Activated T-cell treated with anti-CD3 and anti-CD28 coated beads, Interleukin-2, amount 50 U/mL, for 4 hours (primary cell): ENCODE data around the gene FAM3C. TPM values are rescaled to one million over a fixed set of nuclear protein-coding genes. Genes with fewer than 3 reads are reported as not detected.
A peak's percentile ranks its signal among the peaks of the same experiment; 100 is the strongest.
"Not testable (repeated sequence)": the region's sequence is repeated elsewhere in the genome, so short reads cannot be mapped to it uniquely, and the experiment has no call there.

Experiments used
- ATAC-seq, 2 donors: fragments of 200-7000 bp; cut with Tn5 transposase; one replicate each; pipeline ENCODE4 v1.10.0; 2021
- DNase-seq: peaks from one replicate; pipeline ENCODE4 v3.0.0-alpha.2; 2020
- H3K27me3 Mint-ChIP-seq: one replicate; pipeline ENCODE4 v1.8.0; 2021; ENCODE audit warnings: low read depth, mixed read lengths
- H3K36me3 Mint-ChIP-seq: one replicate; pipeline ENCODE4 v1.8.0; 2022; ENCODE audit warnings: mixed read lengths; ENCODE audit not compliant: insufficient read depth
- H3K4me1 Mint-ChIP-seq: one replicate; pipeline ENCODE4 v1.8.0; 2021; ENCODE audit warnings: low read depth, mixed read lengths
- H3K4me3 Mint-ChIP-seq: one replicate; pipeline ENCODE4 v1.8.0; 2021; ENCODE audit warnings: mild to moderate bottlenecking, moderate library complexity, mixed read lengths
- H3K9me3 Mint-ChIP-seq: one replicate; pipeline ENCODE4 v1.8.0; 2021; ENCODE audit warnings: mixed read lengths
- total RNA-seq, 3 donors: library from RNA; stranded (reverse); gene quantifications; one replicate each; pipeline ENCODE4 v1.2.1, GENCODE V29; 2021

FAM3C gene, protein sequence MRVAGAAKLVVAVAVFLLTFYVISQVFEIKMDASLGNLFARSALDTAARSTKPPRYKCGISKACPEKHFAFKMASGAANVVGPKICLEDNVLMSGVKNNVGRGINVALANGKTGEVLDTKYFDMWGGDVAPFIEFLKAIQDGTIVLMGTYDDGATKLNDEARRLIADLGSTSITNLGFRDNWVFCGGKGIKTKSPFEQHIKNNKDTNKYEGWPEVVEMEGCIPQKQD
- 10 to 100 TPM; 32.9 to 33.5 (median 33.1) TPM for total RNA-seq

DNA sequence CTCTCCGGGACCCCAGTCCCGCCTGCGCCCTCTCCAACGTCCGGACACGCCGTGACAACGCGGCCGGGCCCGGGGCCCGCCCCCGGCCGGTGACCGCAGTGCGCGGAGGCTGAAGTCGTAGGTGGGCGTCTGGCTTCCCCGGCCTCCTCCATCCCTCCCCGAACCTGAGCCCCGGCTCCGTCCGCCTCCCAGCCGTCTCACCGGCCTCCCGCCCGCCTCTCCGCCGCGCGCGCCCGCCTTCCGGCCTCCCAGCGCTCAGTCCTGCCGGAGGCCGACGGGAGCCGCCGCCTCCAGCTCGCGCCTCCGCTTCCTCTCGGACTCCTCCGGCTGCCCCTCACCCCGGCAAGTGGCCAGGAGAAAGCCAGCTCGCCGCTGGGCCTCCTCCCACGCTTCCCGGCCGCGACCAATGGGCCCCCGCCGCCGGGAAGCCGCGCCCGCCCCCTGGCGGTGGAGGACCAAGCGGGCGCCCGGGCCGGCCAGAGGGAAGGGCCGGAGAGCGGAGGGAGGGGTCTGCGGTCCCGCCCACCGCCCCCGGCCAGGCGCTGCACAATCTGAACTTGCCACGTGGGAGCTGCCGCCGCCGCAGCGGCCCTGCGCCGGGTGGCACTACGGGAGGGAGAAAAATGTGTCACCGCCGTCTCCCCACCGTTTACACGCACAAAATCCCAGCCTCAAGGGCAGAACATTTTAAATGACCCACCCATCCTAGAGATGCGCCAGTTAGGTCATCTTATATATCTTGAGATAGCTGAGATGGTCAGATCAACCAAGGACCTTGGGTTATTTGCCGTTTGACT is at the start of gene FAM3C:
Gene FAM3C, minus strand, starts transcription at position 348 of the 797 bp plus-strand sequence. CDS start 13,339 bp downstream, outside the sequence.
- peaks cover 10% of the 10 kb centered on the region for H3K36me3 Mint-ChIP-seq
- peaks cover 4% of the 10 kb centered on the region for H3K9me3 Mint-ChIP-seq
- DNase-seq (peak; percentile 79), ATAC-seq (peak; percentile 89 to 91)
- H3K27me3 Mint-ChIP-seq = no peaks in the 10 kb centered on the region
- H3K4me3 Mint-ChIP-seq = peak within 1 kb of the TSS; percentile 90
- peaks cover 30% of the 10 kb centered on the region for H3K4me1 Mint-ChIP-seq

DNA sequence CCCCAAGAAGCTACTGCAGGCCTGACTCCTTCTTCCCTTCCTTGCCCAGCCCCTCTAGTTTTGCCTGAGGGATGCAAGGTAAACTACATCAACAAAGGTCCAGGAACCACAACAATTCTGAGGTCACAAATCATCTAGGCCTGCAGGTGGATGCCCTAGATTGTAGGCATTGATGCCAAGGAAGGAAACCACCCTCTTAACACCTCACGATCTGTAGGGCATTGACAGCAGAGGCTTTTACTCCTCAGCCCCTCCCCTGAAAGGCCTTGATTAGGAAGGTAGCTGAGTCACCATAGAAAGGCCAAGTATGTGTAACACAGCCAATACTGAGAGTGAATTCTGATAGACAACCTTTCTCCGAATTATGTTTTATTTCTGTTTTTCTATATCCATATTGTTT is 46.7 kb upstream of the FAM3C start:
- peaks cover 4% of the 10 kb centered on the region for H3K36me3 Mint-ChIP-seq

DNA sequence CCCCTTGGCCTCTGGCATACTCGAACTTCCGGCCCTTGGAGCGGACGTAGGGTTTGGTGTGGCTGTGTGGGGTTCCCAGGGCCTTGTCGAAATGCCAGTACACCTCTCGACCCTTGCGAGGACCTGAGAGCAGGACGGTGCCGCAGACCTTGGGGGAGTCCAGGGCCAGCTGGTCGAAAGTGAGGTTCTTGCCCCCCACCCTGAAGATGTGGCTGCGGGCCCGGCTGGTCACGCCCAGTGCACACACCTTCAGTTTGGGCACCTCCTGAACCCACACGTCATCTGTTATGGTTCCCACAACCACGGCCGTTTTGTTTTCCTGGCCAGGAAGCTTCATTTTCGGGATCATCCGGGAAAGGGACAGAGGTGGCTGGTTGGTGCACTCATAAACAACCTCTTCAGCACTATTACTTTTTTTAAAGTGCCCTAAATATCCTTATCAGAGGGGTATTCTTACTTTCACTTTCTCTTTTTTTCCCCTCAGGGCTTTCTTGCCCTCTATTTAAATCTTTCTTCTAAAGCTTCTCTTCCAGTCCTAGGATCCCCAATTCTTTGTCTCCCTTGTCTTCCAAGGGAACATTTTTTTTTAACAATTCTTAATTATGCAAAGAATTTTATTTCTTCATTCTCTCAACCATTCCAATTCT is 44.9 kb upstream of the FAM3C start:
- peaks cover 45% of the 10 kb centered on the region for H3K4me1 Mint-ChIP-seq
- peaks cover 4% of the 10 kb centered on the region for H3K9me3 Mint-ChIP-seq
- H3K4me3 Mint-ChIP-seq = peak overlapping the region; percentile 2
- DNase-seq = no peak
- no peaks in the 10 kb centered on the region for H3K27me3 Mint-ChIP-seq
- ATAC-seq = no peak
- H3K36me3 Mint-ChIP-seq = peaks cover 4% of the 10 kb centered on the region

More for the DNA sequence above, 46.7 kb upstream of the FAM3C start:
- no peak for DNase-seq
- ATAC-seq = peak; percentile 56 to 68
- H3K9me3 Mint-ChIP-seq = peaks cover 4% of the 10 kb centered on the region
- H3K4me1 Mint-ChIP-seq = peaks cover 40% of the 10 kb centered on the region
- no peaks in the 10 kb centered on the region for H3K27me3 Mint-ChIP-seq
- H3K4me3 Mint-ChIP-seq = no peak overlapping the region

DNA sequence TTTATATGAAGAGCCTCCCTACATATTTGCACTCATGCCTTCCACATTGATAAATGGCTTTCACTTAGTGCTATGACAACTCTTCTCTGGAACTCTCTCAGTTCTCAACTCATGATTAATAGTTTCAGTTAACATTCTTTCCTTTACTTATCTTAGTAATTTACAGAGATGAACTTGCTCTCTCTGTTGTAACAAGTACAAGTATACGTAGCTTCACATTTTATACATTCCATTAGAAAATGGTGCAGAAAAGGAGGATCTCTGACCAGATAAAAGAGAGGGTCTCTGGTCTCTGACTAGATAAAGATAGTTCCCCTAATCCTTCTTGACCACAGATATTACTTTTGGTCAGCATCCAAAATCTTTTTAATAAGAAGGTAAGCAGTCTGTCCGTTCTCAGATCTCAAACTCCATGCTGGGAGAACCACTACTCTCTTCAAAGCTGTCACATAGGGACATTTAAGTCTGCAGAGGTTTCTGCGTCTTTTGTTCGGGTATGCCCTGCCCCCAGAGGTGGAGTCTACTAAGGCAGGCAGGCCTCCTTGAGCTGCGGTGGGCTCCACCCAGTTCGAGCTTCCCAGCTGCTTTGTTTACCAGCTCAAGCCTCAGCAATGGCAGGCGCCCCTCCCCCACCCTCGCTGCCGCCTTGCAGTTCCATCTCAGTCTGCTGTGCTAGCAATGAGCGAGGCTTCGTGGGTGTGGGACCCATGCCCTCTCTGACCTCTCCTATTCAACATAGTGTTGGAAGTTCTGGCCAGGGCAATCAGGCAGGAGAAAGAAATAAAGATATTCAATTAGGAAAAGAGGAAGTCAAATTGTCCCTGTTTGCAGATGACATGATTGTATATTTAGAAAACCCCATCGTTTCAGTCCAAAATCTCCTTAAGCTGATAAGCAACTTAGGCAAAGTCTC is 42.2 kb upstream of the FAM3C start:
- not testable (repeated sequence) for H3K27me3 Mint-ChIP-seq, H3K9me3 Mint-ChIP-seq, H3K36me3 Mint-ChIP-seq
- Mint-ChIP-seq H3K4me3 (peak overlapping the region; percentile 69), H3K4me1 (peaks cover 45% of the 10 kb centered on the region)
- DNase-seq = peak; percentile 53
- peak; percentile 85 to 90 for ATAC-seq

DNA sequence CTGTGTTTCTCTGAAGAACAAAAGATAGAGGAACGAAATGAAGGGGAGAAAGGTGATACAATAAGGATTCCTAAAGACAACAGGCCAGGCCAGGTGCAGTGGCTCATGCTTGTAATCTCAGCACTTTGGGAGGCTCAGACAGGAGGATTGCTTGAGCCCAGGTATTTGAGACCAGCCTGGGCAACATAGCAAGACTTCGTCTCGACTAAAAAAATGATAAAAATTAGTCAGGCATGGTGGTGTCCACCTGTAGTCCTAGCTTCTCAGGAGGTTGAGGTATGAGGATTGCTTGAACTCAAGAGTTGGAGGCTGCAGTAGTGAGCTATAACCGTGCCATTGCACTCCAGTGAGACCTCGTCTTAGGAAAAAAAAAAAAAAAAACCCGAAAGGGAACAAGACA is 41.4 kb upstream of the FAM3C start:
- no peak overlapping the region for H3K4me3 Mint-ChIP-seq
- peaks cover 4% of the 10 kb centered on the region for H3K36me3 Mint-ChIP-seq
- peaks cover 41% of the 10 kb centered on the region for H3K4me1 Mint-ChIP-seq
- DNase-seq (no peak), ATAC-seq (no peak)
- no peaks in the 10 kb centered on the region for H3K27me3 Mint-ChIP-seq
- H3K9me3 Mint-ChIP-seq = peaks cover 4% of the 10 kb centered on the region

DNA sequence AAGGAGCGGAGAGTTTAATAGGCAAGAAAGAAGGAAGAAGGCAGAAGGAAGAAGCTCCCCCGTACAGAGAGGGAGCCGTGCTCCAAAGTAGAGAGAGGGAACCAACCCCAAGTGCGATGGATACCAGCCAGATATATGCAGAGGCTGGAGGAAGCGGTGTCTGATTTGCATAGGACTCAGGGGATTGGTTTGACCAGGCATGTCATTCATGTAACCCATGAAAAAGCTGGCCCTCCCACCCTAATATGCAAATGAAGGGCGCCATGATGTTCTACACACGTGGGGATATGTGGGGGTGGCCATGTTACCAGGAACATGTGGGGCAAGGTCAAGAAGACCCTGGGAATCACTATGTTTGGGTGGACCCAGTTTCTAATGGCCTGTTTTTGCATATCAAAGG is 40.6 kb upstream of the FAM3C start:
- peaks cover 4% of the 10 kb centered on the region for H3K9me3 Mint-ChIP-seq
- ATAC-seq (no peak), DNase-seq (no peak)
- no peak overlapping the region for H3K4me3 Mint-ChIP-seq
- peaks cover 35% of the 10 kb centered on the region for H3K4me1 Mint-ChIP-seq
- peaks cover 4% of the 10 kb centered on the region for H3K36me3 Mint-ChIP-seq
- no peaks in the 10 kb centered on the region for H3K27me3 Mint-ChIP-seq

DNA sequence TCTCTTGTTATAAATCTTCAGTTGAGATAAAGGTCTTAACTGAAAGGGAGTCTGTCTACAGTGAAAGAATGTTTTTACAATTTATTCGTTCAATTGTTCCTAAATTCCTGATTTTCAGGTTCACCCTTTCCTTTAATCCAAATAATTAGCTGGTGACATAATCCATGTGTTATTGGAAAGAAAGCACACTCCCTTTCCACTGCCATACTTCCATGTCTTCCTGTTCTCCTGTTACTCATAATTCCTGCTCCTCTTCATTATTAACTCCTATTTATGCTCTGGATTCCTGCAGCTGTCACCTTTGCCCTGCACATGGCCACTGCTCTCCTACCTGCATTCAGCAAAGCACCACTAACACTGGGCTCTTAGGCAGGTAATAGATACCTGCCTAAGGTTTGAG is 40.0 kb upstream of the FAM3C start:
- DNase-seq (no peak), ATAC-seq (no peak)
- no peaks in the 10 kb centered on the region for H3K27me3 Mint-ChIP-seq
- H3K4me1 Mint-ChIP-seq = peaks cover 30% of the 10 kb centered on the region
- no peak overlapping the region for H3K4me3 Mint-ChIP-seq
- peaks cover 4% of the 10 kb centered on the region for H3K9me3 Mint-ChIP-seq
- peaks cover 4% of the 10 kb centered on the region for H3K36me3 Mint-ChIP-seq

DNA sequence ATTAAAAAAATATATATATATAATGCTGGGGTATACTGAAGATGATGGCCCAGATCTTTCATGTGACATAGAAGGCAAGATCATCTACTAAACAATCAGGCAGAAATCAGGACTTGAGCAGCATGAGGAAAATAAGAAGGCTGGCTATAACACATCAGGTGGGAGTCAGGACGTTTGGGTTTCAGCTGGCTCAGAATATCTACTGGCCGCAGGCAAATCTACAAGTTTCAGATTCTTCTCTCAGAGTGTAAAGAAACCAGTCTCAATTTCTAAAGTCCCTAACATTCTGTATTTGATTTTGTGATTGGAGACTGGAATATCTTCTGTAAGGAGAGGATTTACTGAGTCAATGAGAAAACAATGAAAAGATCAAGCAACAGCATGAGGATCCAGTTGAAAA is 37.7 kb upstream of the FAM3C start:
- no peaks in the 10 kb centered on the region for H3K36me3 Mint-ChIP-seq
- peaks cover 15% of the 10 kb centered on the region for H3K4me1 Mint-ChIP-seq
- no peaks in the 10 kb centered on the region for H3K27me3 Mint-ChIP-seq
- no peak overlapping the region for H3K4me3 Mint-ChIP-seq
- DNase-seq (no peak), ATAC-seq (no peak)
- no peaks in the 10 kb centered on the region for H3K9me3 Mint-ChIP-seq

DNA sequence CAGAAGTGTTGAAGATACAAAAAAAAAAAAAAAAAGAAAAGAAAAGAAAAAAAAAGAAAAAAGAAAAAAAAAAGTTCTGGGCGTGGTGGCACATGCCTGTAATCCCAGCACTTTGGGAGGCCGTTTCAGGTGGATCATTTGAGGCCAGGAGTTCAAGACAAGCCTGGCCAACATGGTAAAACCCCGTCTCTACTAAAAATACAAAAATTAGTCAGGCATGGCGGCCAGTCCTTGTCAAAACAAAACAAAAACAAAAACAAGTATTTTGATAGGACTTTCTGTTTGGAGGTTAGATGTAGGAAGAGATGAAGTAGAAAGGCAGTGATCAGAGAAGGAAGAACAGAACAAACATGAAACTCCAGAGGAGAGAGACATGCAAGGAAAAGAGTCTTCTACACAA is 36.4 kb upstream of the FAM3C start:
- ATAC-seq, DNase-seq, H3K4me3 Mint-ChIP-seq, H3K27me3 Mint-ChIP-seq, H3K4me1 Mint-ChIP-seq, H3K36me3 Mint-ChIP-seq, H3K9me3 Mint-ChIP-seq: not testable (repeated sequence)

DNA sequence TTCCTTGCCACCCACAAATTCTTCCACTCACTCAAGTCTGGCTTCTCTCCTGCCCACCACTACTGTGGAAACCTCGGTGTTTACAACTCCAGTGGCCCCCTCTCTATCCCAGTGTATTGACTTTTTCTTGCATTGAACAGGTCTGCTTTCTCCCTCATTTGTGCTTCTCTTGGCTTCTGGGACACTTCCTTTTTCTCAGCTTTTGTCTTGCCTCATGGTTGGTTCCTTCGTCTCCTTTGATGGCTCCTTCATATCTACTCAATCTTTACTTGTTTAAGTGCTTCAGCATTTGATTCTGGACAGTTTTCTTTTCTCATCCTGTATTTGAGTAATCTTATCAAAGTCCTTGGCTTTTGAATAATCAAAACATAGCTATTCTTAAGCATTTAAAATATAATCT is 35.9 kb upstream of the FAM3C start:
- no peaks in the 10 kb centered on the region for H3K27me3 Mint-ChIP-seq
- H3K9me3 Mint-ChIP-seq = no peaks in the 10 kb centered on the region
- H3K4me1 Mint-ChIP-seq = no peaks in the 10 kb centered on the region
- DNase-seq (no peak), ATAC-seq (no peak)
- no peak overlapping the region for H3K4me3 Mint-ChIP-seq
- no peaks in the 10 kb centered on the region for H3K36me3 Mint-ChIP-seq

DNA sequence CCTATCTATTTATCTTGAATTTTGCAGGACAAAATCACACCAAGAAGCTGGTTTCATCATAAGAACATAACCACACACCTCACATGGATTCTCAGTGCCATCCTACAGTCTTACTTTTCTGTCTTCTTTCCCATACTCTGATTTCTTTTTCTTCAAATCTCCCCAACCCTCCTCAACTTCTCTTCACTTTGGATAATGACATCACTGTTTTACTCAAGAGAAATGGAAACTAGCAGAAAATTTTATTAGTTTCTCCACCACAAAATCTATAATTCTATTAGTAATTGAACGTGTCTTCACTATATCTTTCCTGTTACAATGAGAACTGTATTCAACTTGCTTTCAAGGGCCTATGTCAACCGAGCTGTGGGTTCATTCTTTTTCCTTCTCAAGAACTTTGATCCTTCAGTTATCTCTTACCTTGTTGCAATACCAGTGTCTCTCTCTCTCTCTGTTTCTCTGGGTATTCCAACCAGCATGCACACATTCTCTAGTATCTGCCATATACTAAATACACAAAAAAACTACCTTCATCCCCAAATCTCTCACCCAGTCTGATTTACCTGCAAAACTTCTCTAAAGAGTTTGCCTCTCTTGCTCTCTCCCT is 35.4 kb upstream of the FAM3C start:
- Mint-ChIP-seq H3K36me3 (no peaks in the 10 kb centered on the region), H3K4me3 (no peak overlapping the region), H3K4me1 (no peaks in the 10 kb centered on the region), H3K9me3 (no peaks in the 10 kb centered on the region), H3K27me3 (peaks cover 2% of the 10 kb centered on the region)
- ATAC-seq = no peak
- no peak for DNase-seq

DNA sequence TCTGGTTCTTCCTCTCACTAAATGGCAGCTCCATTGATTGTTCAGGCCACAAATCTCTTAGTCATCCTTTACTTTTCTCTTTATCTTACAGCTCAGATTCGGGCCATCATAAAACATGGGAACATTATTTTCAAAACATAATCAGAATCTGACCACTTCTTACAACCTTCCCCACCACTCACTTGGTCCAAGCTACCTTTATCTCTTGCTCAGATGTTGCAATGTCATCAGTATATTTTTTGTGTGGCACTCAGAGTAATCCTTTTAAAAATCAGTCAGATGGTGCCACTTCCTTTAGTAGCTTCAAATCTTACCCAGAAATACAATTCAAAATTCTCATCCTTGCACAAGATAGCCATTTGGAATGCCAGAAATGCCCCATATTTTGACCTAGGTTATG is 34.5 kb upstream of the FAM3C start:
- no peak for DNase-seq
- no peaks in the 10 kb centered on the region for H3K4me1 Mint-ChIP-seq
- no peaks in the 10 kb centered on the region for H3K9me3 Mint-ChIP-seq
- H3K4me3 Mint-ChIP-seq = no peak overlapping the region
- no peak for ATAC-seq
- no peaks in the 10 kb centered on the region for H3K36me3 Mint-ChIP-seq
- H3K27me3 Mint-ChIP-seq = peaks cover 9% of the 10 kb centered on the region

DNA sequence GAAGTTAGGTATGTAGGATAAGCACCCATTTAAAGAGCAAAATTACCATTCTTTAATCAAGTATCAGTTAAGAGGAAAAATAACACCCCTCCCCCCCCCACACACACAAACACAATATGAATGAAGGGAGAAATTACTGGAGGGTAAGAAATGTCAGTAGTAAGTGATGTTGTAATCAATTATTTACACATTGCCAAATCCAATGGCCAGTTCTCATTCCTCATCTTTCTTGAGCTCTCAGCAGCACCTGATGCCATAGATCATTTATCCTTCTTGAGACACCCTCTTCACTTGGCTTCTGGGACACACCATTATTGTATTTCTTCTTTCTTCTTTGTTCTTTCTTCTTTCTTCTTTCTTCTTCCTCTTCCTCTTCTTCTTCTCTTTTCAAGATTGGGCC is 33.7 kb upstream of the FAM3C start:
- DNase-seq = no peak
- Mint-ChIP-seq H3K36me3 (no peaks in the 10 kb centered on the region), H3K4me3 (no peak overlapping the region), H3K9me3 (no peaks in the 10 kb centered on the region), H3K27me3 (peaks cover 9% of the 10 kb centered on the region), H3K4me1 (no peaks in the 10 kb centered on the region)
- no peak for ATAC-seq
